Endothelial cell (in vitro differentiated cells): ENCODE measurements around the gene DAPP1. TPM values are rescaled to one million over a fixed set of nuclear protein-coding genes. Genes with fewer than 3 reads are reported as not detected.

Experiments
- DNase-seq: peaks from one replicate; pipeline ENCODE4 v3.0.0; 2021; ENCODE audit warnings: low spot score
- H3K27ac Mint-ChIP-seq: one replicate; pipeline ENCODE4 v1.8.0; 2021; ENCODE audit warnings: mixed read lengths, inconsistent platforms; ENCODE audit not compliant: unreplicated experiment
- H3K27me3 Mint-ChIP-seq: one replicate; pipeline ENCODE4 v1.8.0; 2021; ENCODE audit warnings: mild to moderate bottlenecking, moderate library complexity, mixed read lengths, inconsistent platforms; ENCODE audit not compliant: unreplicated experiment
- H3K36me3 Mint-ChIP-seq: one replicate; pipeline ENCODE4 v1.8.0; 2021; ENCODE audit warnings: mild to moderate bottlenecking, low read depth, mixed read lengths, inconsistent platforms; ENCODE audit not compliant: unreplicated experiment
- H3K4me1 Mint-ChIP-seq: one replicate; pipeline ENCODE4 v1.8.0; 2021; ENCODE audit warnings: mild to moderate bottlenecking, mixed read lengths, inconsistent platforms; ENCODE audit not compliant: unreplicated experiment
- H3K4me3 Mint-ChIP-seq: one replicate; pipeline ENCODE4 v1.8.0; 2021; ENCODE audit warnings: mild to moderate bottlenecking, mixed read lengths, inconsistent platforms; ENCODE audit not compliant: unreplicated experiment
- H3K9me3 Mint-ChIP-seq: one replicate; pipeline ENCODE4 v1.8.0; 2021; ENCODE audit warnings: mixed read lengths, inconsistent platforms; ENCODE audit not compliant: unreplicated experiment
- CTCF ChIP-seq: fragments of 200-600 bp; sonication (generic); IDR thresholded peaks from one replicate; pipeline ENCODE4 v1.5.0; 2021; ENCODE audit warnings: antibody characterized with exemption; ENCODE audit not compliant: unreplicated experiment
- total RNA-seq: library from RNA; stranded (reverse); fragmentation: NEBNext Ultra II Directional; extraction: Animal tissue kit (Norgen Biotek cat#: 25700); gene quantifications from one replicate; pipeline ENCODE4 v1.2.1, GENCODE V29; 2021; ENCODE audit not compliant: unreplicated experiment

The DAPP1 gene
- total RNA-seq, 1 donor from 2014 or later, result not detected

GRCh38 chr4:99800332-99801004 is 16.2 kb upstream of the DAPP1 start:
- Mint-ChIP-seq H3K4me1 (no peaks in the 10 kb centered on the region), H3K4me3 (no peak overlapping the region), H3K9me3 (no peaks in the 10 kb centered on the region), H3K27ac (no peak overlapping the region), H3K27me3 (peaks cover 6% of the 10 kb centered on the region), H3K36me3 (no peaks in the 10 kb centered on the region)
- DNase-seq, result no peak
- TF ChIP-seq CTCF, result no peak

DNA sequence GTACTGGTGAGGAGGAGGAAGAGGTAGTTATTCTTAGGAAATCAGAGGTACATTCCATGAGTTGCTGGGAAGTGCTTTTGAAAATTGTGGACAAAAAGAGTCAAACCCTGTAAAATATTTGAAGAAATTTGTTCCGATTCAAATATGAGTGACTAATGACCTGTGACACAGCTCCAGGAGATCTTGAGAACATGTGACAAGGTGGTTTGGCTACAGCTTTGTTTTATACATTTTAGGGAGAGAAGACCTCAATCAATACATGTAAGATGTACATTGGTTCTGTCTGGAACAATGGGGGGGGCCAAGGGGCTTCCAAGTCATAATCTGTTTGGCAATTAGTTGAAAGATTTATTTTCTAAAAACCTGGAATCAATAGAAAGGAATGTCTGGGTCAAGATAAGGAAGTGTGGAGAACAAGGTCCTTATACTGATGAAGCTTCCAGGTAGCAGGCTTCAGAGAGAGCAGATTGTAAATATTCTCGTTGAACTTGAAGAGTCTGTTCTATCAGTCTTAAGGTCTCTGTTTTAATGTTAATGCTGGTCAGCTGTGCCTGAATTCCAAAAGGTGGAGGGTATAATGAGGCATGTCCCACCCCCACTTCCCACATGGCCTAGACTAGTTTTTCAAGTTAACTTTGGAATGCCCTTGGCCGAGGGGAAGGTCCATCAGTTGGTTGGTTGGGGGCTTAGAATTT is 15.5 kb upstream of the DAPP1 start:
- Mint-ChIP-seq H3K4me1 (no peaks in the 10 kb centered on the region), H3K27ac (no peak overlapping the region), H3K9me3 (no peaks in the 10 kb centered on the region), H3K36me3 (no peaks in the 10 kb centered on the region), H3K4me3 (no peak overlapping the region), H3K27me3 (peaks cover 6% of the 10 kb centered on the region)
- no peak for DNase-seq
- no peak for TF ChIP-seq CTCF

DNA sequence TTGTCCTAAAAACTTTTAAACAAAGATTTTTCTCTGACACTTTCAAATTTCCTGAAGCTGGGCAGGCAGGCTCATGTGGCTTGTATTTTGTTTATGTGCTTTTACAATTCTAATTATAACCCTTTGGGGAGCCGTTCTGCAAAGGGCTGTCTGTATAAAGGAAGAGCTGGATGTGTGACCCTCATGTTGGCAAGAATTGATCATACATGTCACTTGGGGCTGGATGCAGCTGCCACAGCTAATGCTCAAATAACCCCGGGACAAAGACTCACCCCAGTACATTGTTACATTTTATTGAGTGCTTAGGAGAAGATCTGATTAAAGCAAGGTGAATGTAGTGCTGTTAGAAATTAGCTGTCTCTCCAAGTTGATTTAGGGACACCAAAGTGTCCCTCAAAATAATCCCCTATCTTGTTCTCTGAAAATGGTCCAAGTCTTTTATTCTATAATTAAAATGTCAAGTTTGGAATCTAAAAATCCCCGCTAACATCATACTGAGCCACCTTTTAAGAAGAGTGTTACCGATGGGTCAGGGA is 13.0 kb upstream of the DAPP1 start:
- no peak overlapping the region for H3K27ac Mint-ChIP-seq
- no peak for TF ChIP-seq CTCF
- H3K27me3 Mint-ChIP-seq, result peaks cover 6% of the 10 kb centered on the region
- no peak for DNase-seq
- no peak overlapping the region for H3K4me3 Mint-ChIP-seq
- no peaks in the 10 kb centered on the region for H3K9me3 Mint-ChIP-seq
- no peaks in the 10 kb centered on the region for H3K36me3 Mint-ChIP-seq
- no peaks in the 10 kb centered on the region for H3K4me1 Mint-ChIP-seq

- H3K36me3 Mint-ChIP-seq, result no peaks in the 10 kb centered on the region
- no peak overlapping the region for H3K4me3 Mint-ChIP-seq
- TF ChIP-seq CTCF, result no peak
- no peak for DNase-seq
- no peak overlapping the region for H3K27ac Mint-ChIP-seq
- no peaks in the 10 kb centered on the region for H3K4me1 Mint-ChIP-seq
- H3K27me3 Mint-ChIP-seq, result peaks cover 6% of the 10 kb centered on the region
- H3K9me3 Mint-ChIP-seq, result no peaks in the 10 kb centered on the region
Measured at GRCh38 chr4:99806545-99806944, 10.1 kb upstream of the DAPP1 start.

- no peak for DNase-seq
- TF ChIP-seq CTCF, result no peak
- Mint-ChIP-seq H3K9me3 (no peaks in the 10 kb centered on the region), H3K27ac (no peak overlapping the region), H3K36me3 (no peaks in the 10 kb centered on the region), H3K4me1 (no peaks in the 10 kb centered on the region), H3K27me3 (peaks cover 6% of the 10 kb centered on the region), H3K4me3 (no peak overlapping the region)
Measured at GRCh38 chr4:99807666-99808065, 9.0 kb upstream of the DAPP1 start.
